Calu3 (cell line): ENCODE measurements around the gene PTPRN2. TPM values are rescaled to one million over a fixed set of nuclear protein-coding genes. Genes with fewer than 3 reads are reported as not detected.
"Not testable (repeated sequence)": the region's sequence is repeated elsewhere in the genome, so short reads cannot be mapped to it uniquely, and the experiment has no call there.

ENCODE experiments used
- BruUV-seq: library from RNA; stranded (reverse); fragments of 400-500 nt; replicated peaks from 2 replicates; lab custom pipeline; 2021; lab: Mats Ljungman, UMichigan
- CTCF ChIA-PET: fragments of 300-600 bp; sonication (Branson Sonifier 250); formaldehyde crosslinking; loops from one replicate; lab custom pipeline; 2022; ENCODE audit warnings: antibody characterized with exemption; lab: Charles Lee
- DNase-seq: peaks from one replicate; pipeline ENCODE4 v3.0.0; 2022
- H3K27ac Mint-ChIP-seq: one replicate; pipeline ENCODE4 v1.8.0; 2022; ENCODE audit warnings: mixed read lengths; ENCODE audit not compliant: unreplicated experiment
- H3K27me3 Mint-ChIP-seq: one replicate; pipeline ENCODE4 v1.8.0; 2022; ENCODE audit warnings: mixed read lengths; ENCODE audit not compliant: unreplicated experiment
- H3K36me3 Mint-ChIP-seq: one replicate; pipeline ENCODE4 v1.8.0; 2022; ENCODE audit warnings: mild to moderate bottlenecking, moderate library complexity, mixed read lengths; ENCODE audit not compliant: insufficient read depth, unreplicated experiment
- H3K4me1 Mint-ChIP-seq: one replicate; pipeline ENCODE4 v1.8.0; 2022; ENCODE audit warnings: mild to moderate bottlenecking, low read depth, mixed read lengths; ENCODE audit not compliant: unreplicated experiment
- H3K4me3 Mint-ChIP-seq: one replicate; pipeline ENCODE4 v1.8.0; 2022; ENCODE audit warnings: mild to moderate bottlenecking, low read depth, moderate library complexity, mixed read lengths; ENCODE audit not compliant: unreplicated experiment
- H3K9me3 Mint-ChIP-seq: one replicate; pipeline ENCODE4 v1.8.0; 2022; ENCODE audit warnings: low read depth, mixed read lengths; ENCODE audit not compliant: unreplicated experiment
- CTCF ChIP-seq: fragments of 200-600 bp; IDR thresholded peaks from one replicate; pipeline ENCODE4 v1.8.0; 2022; ENCODE audit warnings: antibody characterized with exemption; ENCODE audit not compliant: unreplicated experiment
- intact Hi-C: fragments of 100-400 bp; cut with micrococcal nuclease; formaldehyde crosslinking; loops from one replicate; pipeline ENCODE4 v1.10.0; 2022; ENCODE audit not compliant: unreplicated experiment
- total RNA-seq: library from RNA; stranded (reverse); gene quantifications from 2 replicates; pipeline ENCODE4 v1.2.3, GENCODE V29; 2022

Gene PTPRN2
- total RNA-seq, 1 experiment from 2014 or later, result 2.0 TPM

- no TSS peak for BruUV-seq
- Mint-ChIP-seq H3K27me3 (no peaks in the 10 kb centered on the region), H3K9me3 (no peaks in the 10 kb centered on the region), H3K27ac (no peak overlapping the region), H3K4me1 (no peaks in the 10 kb centered on the region), H3K4me3 (no peak overlapping the region), H3K36me3 (no peaks in the 10 kb centered on the region)
- DNase-seq, result no peak
- CTCF ChIA-PET, result interaction anchor here (0.6 to 0.8 kb wide), 4 partner anchors 23 to 432 kb away, joined by 3 to 5 read pairs (median 4); no protein-coding TSS in a partner anchor
- no peak for TF ChIP-seq CTCF
- intact Hi-C loops, result no loop called here
Measured at GRCh38 chr7:158386866-158387545, 200.6 kb downstream of the PTPRN2 start.

- Mint-ChIP-seq H3K4me1 (no peaks in the 10 kb centered on the region), H3K36me3 (no peaks in the 10 kb centered on the region), H3K4me3 (no peak overlapping the region), H3K27me3 (no peaks in the 10 kb centered on the region), H3K9me3 (no peaks in the 10 kb centered on the region), H3K27ac (no peak overlapping the region)
- CTCF ChIA-PET, result interaction anchor here (0.6 to 0.8 kb wide), 4 partner anchors 24 to 433 kb away, joined by 3 to 5 read pairs (median 4); no protein-coding TSS in a partner anchor
- no peak for TF ChIP-seq CTCF
- no TSS peak for BruUV-seq
- intact Hi-C loops, result no loop called here
- no peak for DNase-seq
Measured at GRCh38 chr7:158386355-158386618, 201.3 kb downstream of the PTPRN2 start.

GRCh38 chr7:158385496-158386354 lies 201.9 kb downstream of the PTPRN2 start:
- H3K4me3 Mint-ChIP-seq, H3K27me3 Mint-ChIP-seq, BruUV-seq, H3K9me3 Mint-ChIP-seq, intact Hi-C loops, H3K36me3 Mint-ChIP-seq, DNase-seq, H3K27ac Mint-ChIP-seq, H3K4me1 Mint-ChIP-seq: not testable (repeated sequence)
- CTCF ChIA-PET, result interaction anchor here (0.6 to 0.8 kb wide), 3 partner anchors 199 to 433 kb away, joined by 3 to 5 read pairs (median 5); no protein-coding TSS in a partner anchor

GRCh38 chr7:158384746-158385145 lies 202.9 kb downstream of the PTPRN2 start:
- Mint-ChIP-seq H3K4me3 (no peak overlapping the region), H3K36me3 (no peaks in the 10 kb centered on the region), H3K27me3 (no peaks in the 10 kb centered on the region), H3K27ac (no peak overlapping the region), H3K4me1 (no peaks in the 10 kb centered on the region), H3K9me3 (peaks cover 2% of the 10 kb centered on the region)
- CTCF ChIA-PET, result no interaction called here
- intact Hi-C loops, result no loop called here
- BruUV-seq, result no TSS peak
- no peak for DNase-seq
- TF ChIP-seq CTCF, result no peak
